T-cell (primary cell): ENCODE results near the gene OR2Y1. TPM values are rescaled to one million over a fixed set of nuclear protein-coding genes. Genes with fewer than 3 reads are reported as not detected.

Experiments used
- ATAC-seq, 4 experiments: fragments of 200-7000 bp in 3 of 4; fragments of 150-1000 bp in 1 of 4; cut with Tn5 transposase; replicated peaks in 1 of 4; 1 replicate in 3 of 4; 2 replicates in 1 of 4; pipeline ENCODE4 v1.10.0; 2021; ENCODE audit warnings: moderate library complexity in 3 of 4, mild to moderate bottlenecking in 2 of 4, moderate number of reproducible peaks in 1 of 4
- CTCF ChIA-PET, 2 donors: fragments of 300-600 bp; sonication (Branson Sonifier 250); formaldehyde crosslinking; loops; one replicate each; lab custom pipeline; 2022; ENCODE audit warnings: antibody characterized with exemption in 2 of 2; lab: Charles Lee
- POLR2A ChIA-PET, 2 donors: fragments of 300-600 bp; sonication (Branson Sonifier 250); formaldehyde crosslinking; loops; one replicate each; lab custom pipeline; 2022; ENCODE audit warnings: antibody characterized with exemption in 2 of 2; lab: Charles Lee
- DNase-seq, 35 experiments: peaks; one replicate each; pipeline versions ENCODE4 v3.0.0 to v3.0.0-alpha.2; 2013 to 2023
- H3K27ac ChIP-seq: one replicate; pipeline ENCODE4 v1.5.1; 2013; ENCODE audit warnings: low read length
- H3K27me3 ChIP-seq, 2 experiments: replicated peaks in 1 of 2; 1 replicate in 1 of 2; 2 replicates in 1 of 2; pipeline versions ENCODE4 v1.6.1 to v1.7.0; 2013; ENCODE audit warnings: low read length in 1 of 2, mixed read lengths in 1 of 2; ENCODE audit not compliant: control insufficient read depth in 2 of 2, insufficient read depth in 2 of 2; ENCODE audit errors: extremely low read depth in 1 of 2
- H3K36me3 ChIP-seq, 2 donors: 1 replicate in 1 of 2; 2 replicates in 1 of 2; pipeline versions ENCODE4 v1.6.1 to v1.7.0; 2013; ENCODE audit warnings: low read length in 1 of 2; ENCODE audit not compliant: control insufficient read depth in 2 of 2, insufficient read depth in 1 of 2; ENCODE audit errors: extremely low read depth in 1 of 2
- H3K4me1 ChIP-seq, 2 experiments: 1 replicate in 1 of 2; 2 replicates in 1 of 2; pipeline versions ENCODE4 v1.6.1 to v1.7.0; 2013; ENCODE audit warnings: low read length in 2 of 2, mixed read lengths in 1 of 2; ENCODE audit not compliant: insufficient read depth in 2 of 2, control insufficient read depth in 1 of 2; ENCODE audit errors: extremely low read depth in 1 of 2
- H3K4me3 ChIP-seq, 2 donors: 1 replicate in 1 of 2; 2 replicates in 1 of 2; pipeline versions ENCODE4 v1.5.1 to v1.7.0; 2013; ENCODE audit warnings: mild to moderate bottlenecking in 2 of 2, low read length in 1 of 2, moderate library complexity in 1 of 2; ENCODE audit not compliant: control insufficient read depth in 1 of 2; ENCODE audit errors: extremely low read depth in 1 of 2
- H3K9me3 ChIP-seq: 2 replicates; pipeline ENCODE4 v1.7.0; 2013
- H3K27ac Mint-ChIP-seq, 2 donors: one replicate each; pipeline ENCODE4 v1.8.0; 2020 to 2021; ENCODE audit warnings: mild to moderate bottlenecking in 2 of 2, mixed read lengths in 2 of 2
- H3K27me3 Mint-ChIP-seq, 2 donors: one replicate each; pipeline ENCODE4 v1.8.0; 2021 to 2022; ENCODE audit warnings: mixed read lengths in 2 of 2
- H3K36me3 Mint-ChIP-seq: one replicate; pipeline ENCODE4 v1.8.0; 2021; ENCODE audit warnings: mixed read lengths
- H3K4me1 Mint-ChIP-seq, 3 donors: one replicate each; pipeline ENCODE4 v1.8.0; 2020 to 2022; ENCODE audit warnings: mixed read lengths in 3 of 3, mild to moderate bottlenecking in 1 of 3
- H3K4me3 Mint-ChIP-seq, 3 donors: one replicate each; pipeline ENCODE4 v1.8.0; 2020 to 2022; ENCODE audit warnings: mild to moderate bottlenecking in 3 of 3, mixed read lengths in 3 of 3, moderate library complexity in 3 of 3
- H3K9me3 Mint-ChIP-seq, 3 donors: one replicate each; pipeline ENCODE4 v1.8.0; 2020 to 2022; ENCODE audit warnings: mixed read lengths in 3 of 3
- WGBS: methylation state at CpG from one replicate; pipeline ENCODE4 v1.1.5; 2013; ENCODE audit warnings: missing lambda C conversion rate; ENCODE audit not compliant: insufficient coverage; 5-methylcytosine and 5-hydroxymethylcytosine counted together
- total RNA-seq, 35 experiments: library from RNA in 6 of 35; stranded (reverse) in 6 of 35; fragments of 120-200 nt in 1 of 35; gene quantifications; one replicate each; pipeline versions ENCODE4 v1.2.1 to v1.2.4 and lab custom pipeline; 2013 to 2026

OR2Y1 gene
- total RNA-seq, 5 donors from 2014 or later (not counting 1 experiment from before 2014, with no cell fraction given) = not detected

- peaks cover 4 to 9% (median 4%) of the 10 kb centered on the region in 3 donors for H3K9me3 Mint-ChIP-seq
Measured at GRCh38 chr5:180777475-180777874, 37.6 kb upstream of the OR2Y1 start.

GRCh38 chr5:180776376-180776775 is 36.5 kb upstream of the OR2Y1 start:
- ATAC-seq (no peak), DNase-seq (no peak)
- Histone ChIP-seq H3K27me3 (peaks cover 0 to 13% of the 10 kb centered on the region in 2 experiments), H3K27ac (no peak overlapping the region), H3K4me1 (no peaks in the 10 kb centered on the region), H3K4me3 (no peak overlapping the region), H3K36me3 (no peaks in the 10 kb centered on the region), H3K9me3 (no peaks in the 10 kb centered on the region)
- peaks cover 3% of the 10 kb centered on the region for H3K36me3 Mint-ChIP-seq
- no CpG with 5 or more reads among the region's 1 CpG for WGBS
- no peak overlapping the region for H3K27ac Mint-ChIP-seq
- peaks cover 4 to 14% (median 8%) of the 10 kb centered on the region in 3 donors for H3K9me3 Mint-ChIP-seq
- no peak overlapping the region for H3K4me3 Mint-ChIP-seq
- ChIA-PET CTCF (no interaction called here), POLR2A (no interaction called here)
- peaks cover 8 to 15% of the 10 kb centered on the region in 2 donors for H3K27me3 Mint-ChIP-seq
- no peaks in the 10 kb centered on the region for H3K4me1 Mint-ChIP-seq

More at GRCh38 chr5:180777475-180777874, 37.6 kb upstream of the OR2Y1 start:
- ATAC-seq = no peak
- Histone ChIP-seq H3K27ac (no peak overlapping the region), H3K9me3 (no peaks in the 10 kb centered on the region), H3K4me3 (no peak overlapping the region), H3K36me3 (no peaks in the 10 kb centered on the region), H3K27me3 (peaks cover 0 to 9% of the 10 kb centered on the region in 2 experiments), H3K4me1 (no peaks in the 10 kb centered on the region)
- DNase-seq = no peak
- peaks cover 2 to 7% (median 3%) of the 10 kb centered on the region in 3 donors for H3K4me1 Mint-ChIP-seq
- no peaks in the 10 kb centered on the region for H3K36me3 Mint-ChIP-seq
- peaks cover 8 to 15% of the 10 kb centered on the region in 2 donors for H3K27me3 Mint-ChIP-seq
- H3K4me3 Mint-ChIP-seq = no peak overlapping the region
- ChIA-PET CTCF (no interaction called here), POLR2A (no interaction called here)
- no peak overlapping the region for H3K27ac Mint-ChIP-seq
- WGBS = 83% methylated on average over 1 of the region's 1 CpG

GRCh38 chr5:180775624-180776023 is 35.8 kb upstream of the OR2Y1 start:
- Mint-ChIP-seq H3K4me1 (no peaks in the 10 kb centered on the region), H3K9me3 (peaks cover 4 to 14% (median 8%) of the 10 kb centered on the region in 3 donors), H3K27ac (no peak overlapping the region), H3K36me3 (peaks cover 3% of the 10 kb centered on the region), H3K27me3 (peaks cover 8 to 15% of the 10 kb centered on the region in 2 donors), H3K4me3 (no peak overlapping the region)
- Histone ChIP-seq H3K27me3 (peaks cover 0 to 13% of the 10 kb centered on the region in 2 experiments), H3K27ac (no peak overlapping the region), H3K36me3 (no peaks in the 10 kb centered on the region), H3K4me3 (no peak overlapping the region), H3K4me1 (no peaks in the 10 kb centered on the region), H3K9me3 (no peaks in the 10 kb centered on the region)
- ATAC-seq (no peak), DNase-seq (no peak)
- CTCF ChIA-PET = no interaction called here
- WGBS = 89% methylated on average over 2 of the region's 7 CpGs
- POLR2A ChIA-PET = no interaction called here

- Histone ChIP-seq H3K36me3 (no peaks in the 10 kb centered on the region), H3K4me3 (no peak overlapping the region), H3K4me1 (no peaks in the 10 kb centered on the region), H3K9me3 (no peaks in the 10 kb centered on the region), H3K27me3 (peaks cover 0 to 13% of the 10 kb centered on the region in 2 experiments), H3K27ac (no peak overlapping the region)
- Mint-ChIP-seq H3K27ac (no peak overlapping the region), H3K36me3 (peaks cover 3% of the 10 kb centered on the region), H3K4me3 (no peak overlapping the region), H3K4me1 (no peaks in the 10 kb centered on the region), H3K9me3 (peaks cover 4 to 19% (median 8%) of the 10 kb centered on the region in 3 donors), H3K27me3 (peaks cover 14 to 15% of the 10 kb centered on the region in 2 donors)
- CTCF ChIA-PET = no interaction called here
- POLR2A ChIA-PET = no interaction called here
- ATAC-seq = no peak
- no peak for DNase-seq
Measured at GRCh38 chr5:180771839-180772238, 32.0 kb upstream of the OR2Y1 start.

GRCh38 chr5:180769821-180770220 is 30.0 kb upstream of the OR2Y1 start:
- Mint-ChIP-seq H3K27me3 (peaks cover 15 to 24% of the 10 kb centered on the region in 2 donors), H3K27ac (no peak overlapping the region), H3K4me1 (no peaks in the 10 kb centered on the region), H3K36me3 (peaks cover 3% of the 10 kb centered on the region), H3K4me3 (no peak overlapping the region), H3K9me3 (peaks cover 4 to 24% (median 11%) of the 10 kb centered on the region in 3 donors)
- ChIA-PET POLR2A (interaction anchor here in 1 of 2 donors (0.7 kb wide), 1 partner anchor 904 kb away, joined by 3 read pairs; no protein-coding TSS in a partner anchor), CTCF (no interaction called here)
- Histone ChIP-seq H3K36me3 (no peaks in the 10 kb centered on the region), H3K27me3 (peaks cover 0 to 11% of the 10 kb centered on the region in 2 experiments), H3K4me1 (no peaks in the 10 kb centered on the region), H3K9me3 (no peaks in the 10 kb centered on the region), H3K27ac (no peak overlapping the region), H3K4me3 (no peak overlapping the region)
- ATAC-seq = no peak
- no CpG with 5 or more reads among the region's 3 CpGs for WGBS
- no peak for DNase-seq

- H3K27ac Mint-ChIP-seq = no peak overlapping the region
- peaks cover 4 to 17% (median 11%) of the 10 kb centered on the region in 3 donors for H3K9me3 Mint-ChIP-seq
- no peaks in the 10 kb centered on the region for H3K4me1 Mint-ChIP-seq
- no peak overlapping the region for H3K4me3 Mint-ChIP-seq
- Histone ChIP-seq H3K4me1 (no peaks in the 10 kb centered on the region), H3K27me3 (peaks cover 0 to 24% of the 10 kb centered on the region in 2 experiments), H3K9me3 (peaks cover 2% of the 10 kb centered on the region), H3K27ac (no peak overlapping the region), H3K4me3 (no peak overlapping the region), H3K36me3 (no peaks in the 10 kb centered on the region)
- POLR2A ChIA-PET = no interaction called here
- no peaks in the 10 kb centered on the region for H3K36me3 Mint-ChIP-seq
- ATAC-seq = no peak
- no CpG with 5 or more reads among the region's 2 CpGs for WGBS
- H3K27me3 Mint-ChIP-seq = peaks cover 6 to 22% of the 10 kb centered on the region in 2 donors
- no peak for DNase-seq
- CTCF ChIA-PET = no interaction called here
Measured at GRCh38 chr5:180755601-180756000, 15.7 kb upstream of the OR2Y1 start.

- WGBS = 58% methylated on average over 5 of the region's 5 CpGs
- H3K4me1 Mint-ChIP-seq = no peaks in the 10 kb centered on the region
- DNase-seq (no peak), ATAC-seq (no peak)
- no peak overlapping the region for H3K4me3 Mint-ChIP-seq
- H3K27ac Mint-ChIP-seq = no peak overlapping the region
- H3K27me3 Mint-ChIP-seq = peaks cover 5 to 6% of the 10 kb centered on the region in 2 donors
- CTCF ChIA-PET = no interaction called here
- H3K9me3 Mint-ChIP-seq = no peaks in the 10 kb centered on the region
- Histone ChIP-seq H3K27ac (no peak overlapping the region), H3K36me3 (no peaks in the 10 kb centered on the region), H3K27me3 (peaks cover 2 to 23% of the 10 kb centered on the region in 2 experiments), H3K4me1 (no peaks in the 10 kb centered on the region), H3K9me3 (no peaks in the 10 kb centered on the region), H3K4me3 (no peak overlapping the region)
- POLR2A ChIA-PET = no interaction called here
- no peaks in the 10 kb centered on the region for H3K36me3 Mint-ChIP-seq
Measured at GRCh38 chr5:180744253-180744652, 4.4 kb upstream of the OR2Y1 start.
